Keratinocyte (primary cell): ENCODE results near the gene SELENOP. TPM values are rescaled to one million over a fixed set of nuclear protein-coding genes. Genes with fewer than 3 reads are reported as not detected.

Experiments
- DNase-seq: peaks from one replicate; pipeline ENCODE4 v3.0.0-alpha.2; 2011; ENCODE audit warnings: low read depth, missing footprints, low spot score
- FAIRE-seq: peaks from 2 replicates; lab custom pipeline; 2011; peaks lifted over from hg19 to GRCh38; lab: Jason Lieb, UNC
- H2AFZ ChIP-seq: 2 replicates; pipeline ENCODE4 v1.6.0; 2012; ENCODE audit warnings: low read length, control low read depth, inconsistent platforms; ENCODE audit not compliant: control insufficient read depth
- H3K27ac ChIP-seq: 2 replicates; pipeline ENCODE4 v1.5.1; 2011; ENCODE audit warnings: low read length; ENCODE audit not compliant: control insufficient read depth, insufficient read depth
- H3K27me3 ChIP-seq: 3 replicates; pipeline ENCODE4 v1.6.0; 2011; ENCODE audit warnings: low read length; ENCODE audit not compliant: control insufficient read depth, insufficient read depth; ENCODE audit errors: extremely low read depth
- H3K36me3 ChIP-seq, 2 experiments: 2 replicates in 1 of 2; 3 replicates in 1 of 2; pipeline ENCODE4 v1.5.1; 2011; ENCODE audit warnings: low read length in 2 of 2, mild to moderate bottlenecking in 1 of 2; ENCODE audit not compliant: control insufficient read depth in 2 of 2, insufficient read depth in 2 of 2; ENCODE audit errors: extremely low read depth in 1 of 2
- H3K4me1 ChIP-seq: 3 replicates; pipeline ENCODE4 v1.5.1; 2011; ENCODE audit warnings: low read length; ENCODE audit not compliant: control insufficient read depth, insufficient read depth; ENCODE audit errors: extremely low read depth
- H3K4me2 ChIP-seq: 3 replicates; pipeline ENCODE4 v1.6.0; 2011; ENCODE audit warnings: low read depth, low read length; ENCODE audit not compliant: control insufficient read depth, insufficient read depth; ENCODE audit errors: extremely low read depth
- H3K4me3 ChIP-seq, 3 experiments: fragments of 200-600 bp in 1 of 3; sonication (generic) in 1 of 3; 2 replicates in 2 of 3; 3 replicates in 1 of 3; pipeline ENCODE4 v1.5.1; 2011 to 2016; ENCODE audit warnings: low read length in 3 of 3, mild to moderate bottlenecking in 3 of 3, control low read depth in 2 of 3, inconsistent platforms in 1 of 3, low read depth in 1 of 3, mixed read lengths in 1 of 3, mixed run types in 1 of 3, moderate library complexity in 1 of 3; ENCODE audit not compliant: control insufficient read depth in 2 of 3, insufficient read depth in 2 of 3; ENCODE audit errors: extremely low read depth in 1 of 3
- H3K79me2 ChIP-seq: 2 replicates; pipeline ENCODE4 v1.6.0; 2012; ENCODE audit warnings: low read length; ENCODE audit not compliant: control insufficient read depth, insufficient read depth
- H3K9ac ChIP-seq: 3 replicates; pipeline ENCODE4 v1.6.0; 2011; ENCODE audit warnings: low read length; ENCODE audit not compliant: control insufficient read depth, insufficient read depth; ENCODE audit errors: extremely low read depth
- H3K9me1 ChIP-seq: 3 replicates; pipeline ENCODE4 v1.6.0; 2011; ENCODE audit warnings: low read length; ENCODE audit not compliant: control insufficient read depth, insufficient read depth; ENCODE audit errors: extremely low read depth
- H3K9me3 ChIP-seq: 2 replicates; pipeline ENCODE4 v1.5.1; 2012; ENCODE audit warnings: low read depth, low read length; ENCODE audit not compliant: control insufficient read depth
- H4K20me1 ChIP-seq: 3 replicates; pipeline ENCODE4 v1.6.0; 2011; ENCODE audit warnings: low read length; ENCODE audit not compliant: control insufficient read depth, insufficient read depth; ENCODE audit errors: extremely low read depth
- EZH2 ChIP-seq: IDR thresholded peaks from one replicate; pipeline ENCODE4 v1.6.1; 2012; ENCODE audit warnings: inconsistent platforms, mild to moderate bottlenecking, low read length, moderate library complexity
- dilution Hi-C: fragments of 300-500 bp; cut with MboI; formaldehyde crosslinking; loops from one replicate; pipeline ENCODE4 v1.7.0; 2020; ENCODE audit warnings: low sequenced_read_pairs; ENCODE audit not compliant: extremely low pct_ligation_motif_present
- polyA plus RNA-seq, 5 experiments: library from polyadenylated mRNA; depleted of rRNA in 3 of 5; stranded (reverse) in 3 of 5; stranded (forward) in 1 of 5; unstranded in 1 of 5; fragments of >200 nt; gene quantifications; 1 replicate in 1 of 5; 2 replicates in 3 of 5; 3 replicates in 1 of 5; pipeline versions ENCODE4 v1.2.1 to v1.2.3, GENCODE V29; 2011 to 2012; ENCODE audit warnings: missing spikeins in 2 of 5, low read depth in 1 of 5, low replicate concordance in 1 of 5
- TF ChIP-seq, protein P1 (sequence below), 3 experiments: IDR thresholded peaks in 1 of 3; conservative IDR thresholded peaks in 1 of 3; optimal IDR thresholded peaks in 1 of 3; 2 replicates in 2 of 3; 3 replicates in 1 of 3; pipeline versions ENCODE3 to v1.5.1; 2011; ENCODE audit warnings: low read length in 3 of 3, mild to moderate bottlenecking in 3 of 3, moderate library complexity in 2 of 3, control low read depth in 1 of 3, inconsistent platforms in 1 of 3; ENCODE audit not compliant: insufficient read depth in 2 of 3; ENCODE audit errors: extremely low read depth in 1 of 3

SELENOP gene
- polyA plus RNA-seq, 1 donor (not counting 4 experiments of a cell fraction or from before 2014, with no cell fraction given) = 10.4 TPM

DNA sequence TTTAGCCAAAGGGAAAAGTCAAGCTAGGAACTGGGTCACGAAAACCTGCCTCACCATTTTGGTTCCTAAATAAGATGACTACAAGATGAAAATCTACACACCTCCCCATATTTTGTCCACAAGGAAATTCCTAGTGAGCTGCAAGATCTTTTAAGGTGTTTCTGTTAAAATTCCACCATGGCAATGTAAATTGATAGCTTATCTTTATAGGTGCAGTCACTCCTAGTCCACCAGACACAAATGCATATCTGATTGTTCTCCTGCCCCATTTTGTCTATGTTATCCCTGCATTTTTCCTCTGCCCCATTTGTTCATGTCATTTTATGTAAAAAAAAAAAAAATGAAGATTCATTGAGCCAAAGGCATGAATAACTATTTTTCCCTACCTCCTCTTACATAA lies 41.1 kb upstream of the SELENOP start:
- dilution Hi-C loops = no loop called here
- no peaks in the 10 kb centered on the region for H3K9me3 ChIP-seq

DNA sequence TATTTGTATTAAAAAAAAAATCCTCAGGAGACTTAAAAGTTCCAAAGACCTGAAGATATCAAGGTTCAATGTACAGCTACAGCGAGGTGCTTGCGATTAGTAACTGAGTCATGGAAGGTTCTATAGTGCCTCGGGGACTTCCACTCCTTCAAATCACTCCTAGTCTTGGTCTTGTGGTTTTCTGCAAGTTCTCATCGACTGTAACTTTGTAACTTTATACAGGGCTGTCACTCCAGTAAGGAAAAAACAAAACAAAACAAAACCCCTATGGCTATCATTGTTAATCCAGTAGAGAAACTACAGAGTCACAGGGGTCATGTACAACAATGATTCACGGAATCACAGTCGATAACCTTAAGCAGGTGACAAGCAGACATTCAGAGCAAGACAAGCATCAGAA lies 39.8 kb upstream of the SELENOP start:
- Histone ChIP-seq H3K36me3 (no peaks in the 10 kb centered on the region), H2AFZ (no peak overlapping the region), H3K4me2 (no peak overlapping the region), H3K27me3 (no peaks in the 10 kb centered on the region), H3K9ac (no peak overlapping the region), H3K4me3 (no peak overlapping the region), H3K4me1 (no peaks in the 10 kb centered on the region), H3K79me2 (no peaks in the 10 kb centered on the region), H3K9me1 (no peaks in the 10 kb centered on the region), H4K20me1 (no peaks in the 10 kb centered on the region), H3K9me3 (no peaks in the 10 kb centered on the region), H3K27ac (no peak overlapping the region)
- DNase-seq (no peak), FAIRE-seq (no peak)
- dilution Hi-C loops = no loop called here
- no peak for TF ChIP-seq EZH2
- TF ChIP-seq, protein P1, sequence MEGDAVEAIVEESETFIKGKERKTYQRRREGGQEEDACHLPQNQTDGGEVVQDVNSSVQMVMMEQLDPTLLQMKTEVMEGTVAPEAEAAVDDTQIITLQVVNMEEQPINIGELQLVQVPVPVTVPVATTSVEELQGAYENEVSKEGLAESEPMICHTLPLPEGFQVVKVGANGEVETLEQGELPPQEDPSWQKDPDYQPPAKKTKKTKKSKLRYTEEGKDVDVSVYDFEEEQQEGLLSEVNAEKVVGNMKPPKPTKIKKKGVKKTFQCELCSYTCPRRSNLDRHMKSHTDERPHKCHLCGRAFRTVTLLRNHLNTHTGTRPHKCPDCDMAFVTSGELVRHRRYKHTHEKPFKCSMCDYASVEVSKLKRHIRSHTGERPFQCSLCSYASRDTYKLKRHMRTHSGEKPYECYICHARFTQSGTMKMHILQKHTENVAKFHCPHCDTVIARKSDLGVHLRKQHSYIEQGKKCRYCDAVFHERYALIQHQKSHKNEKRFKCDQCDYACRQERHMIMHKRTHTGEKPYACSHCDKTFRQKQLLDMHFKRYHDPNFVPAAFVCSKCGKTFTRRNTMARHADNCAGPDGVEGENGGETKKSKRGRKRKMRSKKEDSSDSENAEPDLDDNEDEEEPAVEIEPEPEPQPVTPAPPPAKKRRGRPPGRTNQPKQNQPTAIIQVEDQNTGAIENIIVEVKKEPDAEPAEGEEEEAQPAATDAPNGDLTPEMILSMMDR (optimal IDR thresholded peaks at IDR 0.05 in 1 of 3, IDR thresholded peaks at IDR 0.05 in 1 of 3, conservative IDR thresholded peaks at IDR 0.05 in 1 of 3; ENCODE audit: extremely low read depth in 1 of 3, insufficient read depth in 2 of 3, low read length in 3 of 3) = no peak

More for the DNA sequence above, 41.1 kb upstream of the SELENOP start:
- TF ChIP-seq EZH2 = no peak
- TF ChIP-seq, protein P1 (optimal IDR thresholded peaks at IDR 0.05 in 1 of 3, IDR thresholded peaks at IDR 0.05 in 1 of 3, conservative IDR thresholded peaks at IDR 0.05 in 1 of 3; ENCODE audit: extremely low read depth in 1 of 3, insufficient read depth in 2 of 3, low read length in 3 of 3) = no peak
- Histone ChIP-seq H3K27ac (no peak overlapping the region), H3K4me1 (no peaks in the 10 kb centered on the region), H3K9ac (no peak overlapping the region), H3K9me1 (no peaks in the 10 kb centered on the region), H3K27me3 (no peaks in the 10 kb centered on the region), H3K79me2 (no peaks in the 10 kb centered on the region), H3K36me3 (no peaks in the 10 kb centered on the region), H3K4me2 (no peak overlapping the region), H2AFZ (no peak overlapping the region), H4K20me1 (no peaks in the 10 kb centered on the region), H3K4me3 (no peak overlapping the region)
- FAIRE-seq = no peak
- DNase-seq = no peak
